Measurements from ENCODE around the gene ELMO1.
A peak's percentile ranks its signal among the peaks of the same experiment; 100 is the strongest.

ELMO1 gene

GRCh38 chr7:36879021-36879420, 569.6 kb downstream of the ELMO1 start:
- H3K36me3 ChIP-seq (ENCODE audit: control insufficient read depth, insufficient read depth, low read length), result no peaks in the 10 kb centered on the region
- no peak overlapping the region for H3K9ac ChIP-seq (ENCODE audit: low read depth, low read length)

GRCh38 chr7:36878288-36878687, 570.4 kb downstream of the ELMO1 start:
- Histone ChIP-seq H3K27me3 (ENCODE audit: control insufficient read depth, insufficient read depth, low read length) (no peaks in the 10 kb centered on the region), H3K9me3 (ENCODE audit: control insufficient read depth, insufficient read depth, low read length) (no peaks in the 10 kb centered on the region), H3K27ac (ENCODE audit: low read depth, low read length) (no peak overlapping the region), H3K36me3 (ENCODE audit: control insufficient read depth, insufficient read depth, low read length) (no peaks in the 10 kb centered on the region), H3K4me1 (ENCODE audit: control insufficient read depth, insufficient read depth, low read length) (peaks cover 10% of the 10 kb centered on the region), H3K4me3 (ENCODE audit: low read depth, low read length) (no peak overlapping the region), H3K9ac (ENCODE audit: low read depth, low read length) (no peak overlapping the region)

More at GRCh38 chr7:36879021-36879420, 569.6 kb downstream of the ELMO1 start:
- no peak overlapping the region for H3K27ac ChIP-seq (ENCODE audit: low read depth, low read length)
- H3K4me3 ChIP-seq (ENCODE audit: low read depth, low read length), result no peak overlapping the region
- H3K4me1 ChIP-seq (ENCODE audit: control insufficient read depth, insufficient read depth, low read length), result peaks cover 10% of the 10 kb centered on the region
- no peaks in the 10 kb centered on the region for H3K9me3 ChIP-seq (ENCODE audit: control insufficient read depth, insufficient read depth, low read length)
- no peaks in the 10 kb centered on the region for H3K27me3 ChIP-seq (ENCODE audit: control insufficient read depth, insufficient read depth, low read length)

- Histone ChIP-seq H3K4me1 (ENCODE audit: control insufficient read depth, insufficient read depth, low read length) (peaks cover 10% of the 10 kb centered on the region), H3K9ac (ENCODE audit: low read depth, low read length) (no peak overlapping the region), H3K4me3 (ENCODE audit: low read depth, low read length) (no peak overlapping the region), H3K27me3 (ENCODE audit: control insufficient read depth, insufficient read depth, low read length) (no peaks in the 10 kb centered on the region), H3K27ac (ENCODE audit: low read depth, low read length) (peak overlapping the region; percentile 5), H3K36me3 (ENCODE audit: control insufficient read depth, insufficient read depth, low read length) (no peaks in the 10 kb centered on the region), H3K9me3 (ENCODE audit: control insufficient read depth, insufficient read depth, low read length) (no peaks in the 10 kb centered on the region)
Measured at GRCh38 chr7:36875794-36876193, 572.9 kb downstream of the ELMO1 start.

GRCh38 chr7:36874041-36874440, 574.6 kb downstream of the ELMO1 start:
- Histone ChIP-seq H3K4me3 (ENCODE audit: low read depth, low read length) (no peak overlapping the region), H3K9me3 (ENCODE audit: control insufficient read depth, insufficient read depth, low read length) (no peaks in the 10 kb centered on the region), H3K27me3 (ENCODE audit: control insufficient read depth, insufficient read depth, low read length) (no peaks in the 10 kb centered on the region), H3K36me3 (ENCODE audit: control insufficient read depth, insufficient read depth, low read length) (no peaks in the 10 kb centered on the region), H3K9ac (ENCODE audit: low read depth, low read length) (no peak overlapping the region), H3K4me1 (ENCODE audit: control insufficient read depth, insufficient read depth, low read length) (peaks cover 21% of the 10 kb centered on the region), H3K27ac (ENCODE audit: low read depth, low read length) (no peak overlapping the region)

- Histone ChIP-seq H3K27me3 (ENCODE audit: control insufficient read depth, insufficient read depth, low read length) (no peaks in the 10 kb centered on the region), H3K4me3 (ENCODE audit: low read depth, low read length) (no peak overlapping the region), H3K36me3 (ENCODE audit: control insufficient read depth, insufficient read depth, low read length) (no peaks in the 10 kb centered on the region), H3K9me3 (ENCODE audit: control insufficient read depth, insufficient read depth, low read length) (no peaks in the 10 kb centered on the region), H3K4me1 (ENCODE audit: control insufficient read depth, insufficient read depth, low read length) (peaks cover 24% of the 10 kb centered on the region), H3K27ac (ENCODE audit: low read depth, low read length) (no peak overlapping the region), H3K9ac (ENCODE audit: low read depth, low read length) (no peak overlapping the region)
Measured at GRCh38 chr7:36871863-36872262, 576.8 kb downstream of the ELMO1 start.

GRCh38 chr7:36871355-36871738, 577.3 kb downstream of the ELMO1 start:
- Histone ChIP-seq H3K9me3 (ENCODE audit: control insufficient read depth, insufficient read depth, low read length) (no peaks in the 10 kb centered on the region), H3K4me1 (ENCODE audit: control insufficient read depth, insufficient read depth, low read length) (peaks cover 24% of the 10 kb centered on the region), H3K36me3 (ENCODE audit: control insufficient read depth, insufficient read depth, low read length) (no peaks in the 10 kb centered on the region), H3K9ac (ENCODE audit: low read depth, low read length) (no peak overlapping the region), H3K27ac (ENCODE audit: low read depth, low read length) (no peak overlapping the region), H3K4me3 (ENCODE audit: low read depth, low read length) (no peak overlapping the region), H3K27me3 (ENCODE audit: control insufficient read depth, insufficient read depth, low read length) (no peaks in the 10 kb centered on the region)

GRCh38 chr7:36870625-36871354, 577.9 kb downstream of the ELMO1 start:
- peaks cover 21% of the 10 kb centered on the region for H3K4me1 ChIP-seq (ENCODE audit: control insufficient read depth, insufficient read depth, low read length)
- no peaks in the 10 kb centered on the region for H3K27me3 ChIP-seq (ENCODE audit: control insufficient read depth, insufficient read depth, low read length)
- H3K36me3 ChIP-seq (ENCODE audit: control insufficient read depth, insufficient read depth, low read length), result no peaks in the 10 kb centered on the region
- H3K9ac ChIP-seq (ENCODE audit: low read depth, low read length), result no peak overlapping the region
- H3K27ac ChIP-seq (ENCODE audit: low read depth, low read length), result no peak overlapping the region
- no peak overlapping the region for H3K4me3 ChIP-seq (ENCODE audit: low read depth, low read length)
- H3K9me3 ChIP-seq (ENCODE audit: control insufficient read depth, insufficient read depth, low read length), result no peaks in the 10 kb centered on the region

- Histone ChIP-seq H3K4me3 (ENCODE audit: low read depth, low read length) (no peak overlapping the region), H3K9ac (ENCODE audit: low read depth, low read length) (no peak overlapping the region), H3K27ac (ENCODE audit: low read depth, low read length) (no peak overlapping the region), H3K4me1 (ENCODE audit: control insufficient read depth, insufficient read depth, low read length) (peaks cover 14% of the 10 kb centered on the region), H3K9me3 (ENCODE audit: control insufficient read depth, insufficient read depth, low read length) (no peaks in the 10 kb centered on the region), H3K27me3 (ENCODE audit: control insufficient read depth, insufficient read depth, low read length) (no peaks in the 10 kb centered on the region), H3K36me3 (ENCODE audit: control insufficient read depth, insufficient read depth, low read length) (no peaks in the 10 kb centered on the region)
Measured at GRCh38 chr7:36868727-36869411, 579.8 kb downstream of the ELMO1 start.

- H3K4me1 ChIP-seq (ENCODE audit: control insufficient read depth, insufficient read depth, low read length), result peaks cover 13% of the 10 kb centered on the region
- no peak overlapping the region for H3K27ac ChIP-seq (ENCODE audit: low read depth, low read length)
- H3K9ac ChIP-seq (ENCODE audit: low read depth, low read length), result no peak overlapping the region
- no peaks in the 10 kb centered on the region for H3K36me3 ChIP-seq (ENCODE audit: control insufficient read depth, insufficient read depth, low read length)
- H3K4me3 ChIP-seq (ENCODE audit: low read depth, low read length), result no peak overlapping the region
- no peaks in the 10 kb centered on the region for H3K9me3 ChIP-seq (ENCODE audit: control insufficient read depth, insufficient read depth, low read length)
- no peaks in the 10 kb centered on the region for H3K27me3 ChIP-seq (ENCODE audit: control insufficient read depth, insufficient read depth, low read length)
Measured at GRCh38 chr7:36865019-36865418, 583.6 kb downstream of the ELMO1 start.

- Histone ChIP-seq H3K27ac (ENCODE audit: low read depth, low read length) (no peak overlapping the region), H3K27me3 (ENCODE audit: control insufficient read depth, insufficient read depth, low read length) (no peaks in the 10 kb centered on the region), H3K4me3 (ENCODE audit: low read depth, low read length) (no peak overlapping the region), H3K36me3 (ENCODE audit: control insufficient read depth, insufficient read depth, low read length) (no peaks in the 10 kb centered on the region), H3K9ac (ENCODE audit: low read depth, low read length) (no peak overlapping the region), H3K4me1 (ENCODE audit: control insufficient read depth, insufficient read depth, low read length) (peaks cover 4% of the 10 kb centered on the region), H3K9me3 (ENCODE audit: control insufficient read depth, insufficient read depth, low read length) (no peaks in the 10 kb centered on the region)
Measured at GRCh38 chr7:36863901-36864701, 584.6 kb downstream of the ELMO1 start.

GRCh38 chr7:36862771-36863261, 585.8 kb downstream of the ELMO1 start:
- no peak overlapping the region for H3K9ac ChIP-seq (ENCODE audit: low read depth, low read length)
- H3K36me3 ChIP-seq (ENCODE audit: control insufficient read depth, insufficient read depth, low read length), result no peaks in the 10 kb centered on the region
- H3K27ac ChIP-seq (ENCODE audit: low read depth, low read length), result no peak overlapping the region
- no peaks in the 10 kb centered on the region for H3K9me3 ChIP-seq (ENCODE audit: control insufficient read depth, insufficient read depth, low read length)
- no peak overlapping the region for H3K4me3 ChIP-seq (ENCODE audit: low read depth, low read length)
- H3K4me1 ChIP-seq (ENCODE audit: control insufficient read depth, insufficient read depth, low read length), result no peaks in the 10 kb centered on the region
- H3K27me3 ChIP-seq (ENCODE audit: control insufficient read depth, insufficient read depth, low read length), result no peaks in the 10 kb centered on the region

All from HUES48 (cell line).